Activated CD8-positive, alpha-beta T cell treated with anti-CD3 and anti-CD28 coated beads for 36 hours (primary cell): ENCODE results near the gene CRAT. TPM values are rescaled to one million over a fixed set of nuclear protein-coding genes. Genes with fewer than 3 reads are reported as not detected.

Experiments used
- ATAC-seq: fragments of 200-7000 bp; cut with Tn5 transposase; one replicate; pipeline ENCODE4 v1.10.0; 2021; ENCODE audit warnings: mild to moderate bottlenecking, moderate library complexity
- CTCF ChIA-PET: fragments of 350-600 bp; sonication (Branson Sonifier 250); formaldehyde crosslinking; loops from one replicate; lab custom pipeline; 2021; ENCODE audit warnings: antibody characterized with exemption; lab: Charles Lee
- POLR2A ChIA-PET: fragments of 350-600 bp; sonication (Branson Sonifier 250); formaldehyde crosslinking; loops from one replicate; lab custom pipeline; 2021; ENCODE audit warnings: antibody characterized with exemption; lab: Charles Lee
- DNase-seq: peaks from one replicate; pipeline ENCODE4 v3.0.0-alpha.2; 2020
- H3K27ac Mint-ChIP-seq: one replicate; pipeline ENCODE4 v1.8.0; 2021; ENCODE audit warnings: mild to moderate bottlenecking, mixed read lengths
- H3K27me3 Mint-ChIP-seq: one replicate; pipeline ENCODE4 v1.8.0; 2021; ENCODE audit warnings: mixed read lengths
- H3K36me3 Mint-ChIP-seq: one replicate; pipeline ENCODE4 v1.8.0; 2021; ENCODE audit warnings: low read depth, mixed read lengths
- H3K4me1 Mint-ChIP-seq: one replicate; pipeline ENCODE4 v1.8.0; 2021; ENCODE audit warnings: low read depth, mixed read lengths
- H3K4me3 Mint-ChIP-seq: one replicate; pipeline ENCODE4 v1.8.0; 2021; ENCODE audit warnings: mild to moderate bottlenecking, moderate library complexity, mixed read lengths
- H3K9me3 Mint-ChIP-seq: one replicate; pipeline ENCODE4 v1.8.0; 2021; ENCODE audit warnings: mixed read lengths
- CTCF ChIP-seq: fragments of 200-600 bp; IDR thresholded peaks from one replicate; pipeline ENCODE4 v1.8.0; 2022; ENCODE audit warnings: antibody characterized with exemption, mild to moderate bottlenecking
- intact Hi-C: fragments of 100-400 bp; cut with micrococcal nuclease; formaldehyde crosslinking; loops from one replicate; pipeline ENCODE4 v1.10.0; 2022
- total RNA-seq, 2 experiments: library from RNA; stranded (reverse); gene quantifications; one replicate each; pipeline ENCODE4 v1.2.3, GENCODE V29; 2021

The CRAT gene
- total RNA-seq, 2 experiments from 2014 or later: 11.8 to 12.7 TPM

GRCh38 chr9:129095170-129095667 is 15.4 kb downstream of the CRAT start:
- ATAC-seq (no peak), DNase-seq (no peak)
- intact Hi-C loops: no loop called here
- no peaks in the 10 kb centered on the region for H3K27me3 Mint-ChIP-seq
- no peaks in the 10 kb centered on the region for H3K9me3 Mint-ChIP-seq
- no peaks in the 10 kb centered on the region for H3K4me1 Mint-ChIP-seq
- ChIA-PET POLR2A (interaction anchor here (0.7 to 1.6 kb wide), 4 partner anchors 14 to 26 kb away, joined by 3 to 4 read pairs (median 4); partner anchors contain the start of genes CRAT and DOLPP1), CTCF (interaction anchor here (0.7 kb wide), 1 partner anchor 36 kb away, joined by 4 read pairs; no protein-coding TSS in a partner anchor)
- H3K27ac Mint-ChIP-seq: no peak overlapping the region
- H3K36me3 Mint-ChIP-seq: peaks cover 2% of the 10 kb centered on the region
- H3K4me3 Mint-ChIP-seq: no peak overlapping the region
- TF ChIP-seq CTCF: no peak

- Mint-ChIP-seq H3K27me3 (no peaks in the 10 kb centered on the region), H3K36me3 (peaks cover 4% of the 10 kb centered on the region), H3K27ac (no peak overlapping the region), H3K9me3 (no peaks in the 10 kb centered on the region), H3K4me3 (no peak overlapping the region), H3K4me1 (no peaks in the 10 kb centered on the region)
- POLR2A ChIA-PET: interaction anchor here (0.7 to 1.6 kb wide), 3 partner anchors 15 to 25 kb away, joined by 3 to 4 read pairs (median 3); partner anchors contain the start of gene CRAT
- no peak for TF ChIP-seq CTCF
- DNase-seq (no peak), ATAC-seq (no peak)
- CTCF ChIA-PET: no interaction called here
- intact Hi-C loops: no loop called here
Measured at GRCh38 chr9:129094387-129095169, 16.0 kb downstream of the CRAT start.

GRCh38 chr9:129093602-129094386 is 16.8 kb downstream of the CRAT start:
- H3K27ac Mint-ChIP-seq: no peak overlapping the region
- ATAC-seq (no peak), DNase-seq (no peak)
- H3K4me3 Mint-ChIP-seq: no peak overlapping the region
- ChIA-PET POLR2A (no interaction called here), CTCF (no interaction called here)
- no peaks in the 10 kb centered on the region for H3K9me3 Mint-ChIP-seq
- no peaks in the 10 kb centered on the region for H3K4me1 Mint-ChIP-seq
- H3K27me3 Mint-ChIP-seq: no peaks in the 10 kb centered on the region
- peaks cover 4% of the 10 kb centered on the region for H3K36me3 Mint-ChIP-seq
- intact Hi-C loops: no loop called here
- TF ChIP-seq CTCF: no peak

- DNase-seq (no peak), ATAC-seq (no peak)
- Mint-ChIP-seq H3K9me3 (no peaks in the 10 kb centered on the region), H3K4me1 (no peaks in the 10 kb centered on the region), H3K27me3 (no peaks in the 10 kb centered on the region), H3K4me3 (no peak overlapping the region), H3K27ac (no peak overlapping the region), H3K36me3 (peaks cover 4% of the 10 kb centered on the region)
- ChIA-PET CTCF (no interaction called here), POLR2A (no interaction called here)
- TF ChIP-seq CTCF: no peak
- intact Hi-C loops: no loop called here
Measured at GRCh38 chr9:129089246-129089645, 21.3 kb downstream of the CRAT start.
